Neural progenitor cell (in vitro differentiated cells): ENCODE data around the gene TRAIP. TPM values are rescaled to one million over a fixed set of nuclear protein-coding genes. Genes with fewer than 3 reads are reported as not detected.

Experiments used
- DNase-seq: peaks from one replicate; pipeline ENCODE4 v3.0.0-alpha.2; 2016; ENCODE audit warnings: low spot score
- H2AFZ ChIP-seq: fragments of 200-600 bp; sonication (generic); replicated peaks from 2 replicates; pipeline ENCODE4 v1.6.1; 2016; ENCODE audit warnings: antibody characterized with exemption
- H3F3A ChIP-seq: fragments of 200-600 bp; sonication (generic); 2 replicates; pipeline ENCODE4 v1.6.1; 2016; ENCODE audit warnings: antibody characterized with exemption, low read depth
- H3K27ac ChIP-seq: fragments of 200-600 bp; sonication (generic); 2 replicates; pipeline ENCODE4 v1.5.1; 2016; ENCODE audit warnings: mild to moderate bottlenecking
- H3K27me3 ChIP-seq: fragments of 200-600 bp; sonication (generic); 2 replicates; pipeline ENCODE4 v1.6.1; 2016; ENCODE audit warnings: mild to moderate bottlenecking, moderate library complexity
- H3K36me3 ChIP-seq: fragments of 200-600 bp; sonication (generic); 2 replicates; pipeline ENCODE4 v1.5.1; 2016
- H3K4me1 ChIP-seq: fragments of 200-600 bp; sonication (generic); 2 replicates; pipeline ENCODE4 v1.6.1; 2016; ENCODE audit warnings: mixed run types
- H3K4me2 ChIP-seq: fragments of 200-600 bp; sonication (generic); 2 replicates; pipeline ENCODE4 v1.6.1; 2016
- H3K4me3 ChIP-seq: fragments of 200-600 bp; sonication (generic); 2 replicates; pipeline ENCODE4 v1.5.1; 2016
- H3K79me2 ChIP-seq: fragments of 200-600 bp; sonication (generic); 2 replicates; pipeline ENCODE4 v1.6.1; 2016; ENCODE audit warnings: low read depth
- H3K9ac ChIP-seq: fragments of 200-600 bp; sonication (generic); 2 replicates; pipeline ENCODE4 v1.6.1; 2016
- H3K9me3 ChIP-seq: fragments of 200-600 bp; sonication (generic); 2 replicates; pipeline ENCODE4 v1.5.1; 2016; ENCODE audit warnings: low read depth
- H4K20me1 ChIP-seq: fragments of 200-600 bp; sonication (generic); 2 replicates; pipeline ENCODE4 v1.6.1; 2016; ENCODE audit warnings: low read depth
- H3K27ac Mint-ChIP-seq: 3 replicates; pipeline ENCODE4 v1.8.0; 2021; ENCODE audit warnings: mixed read lengths
- H3K27me3 Mint-ChIP-seq: 2 replicates; pipeline ENCODE4 v1.8.0; 2022; ENCODE audit warnings: low read depth, mild to moderate bottlenecking, inconsistent platforms, moderate library complexity, mixed read lengths; ENCODE audit not compliant: insufficient read depth
- H3K36me3 Mint-ChIP-seq: 3 replicates; pipeline ENCODE4 v1.8.0; 2021; ENCODE audit warnings: mixed read lengths
- H3K4me1 Mint-ChIP-seq: 3 replicates; pipeline ENCODE4 v1.8.0; 2021; ENCODE audit warnings: mixed read lengths
- H3K4me3 Mint-ChIP-seq: 3 replicates; pipeline ENCODE4 v1.8.0; 2021; ENCODE audit warnings: mild to moderate bottlenecking, moderate library complexity, mixed read lengths
- H3K9me3 Mint-ChIP-seq: 3 replicates; pipeline ENCODE4 v1.8.0; 2020; ENCODE audit warnings: mixed read lengths
- EZH2 ChIP-seq: fragments of 200-600 bp; sonication (generic); IDR thresholded peaks from 2 replicates; pipeline ENCODE4 v1.6.1; 2017; ENCODE audit warnings: antibody characterized with exemption, mild to moderate bottlenecking, moderate library complexity
- EZH2phosphoT487 ChIP-seq: fragments of 200-600 bp; sonication (generic); IDR thresholded peaks from 2 replicates; pipeline ENCODE4 v1.6.1; 2017; ENCODE audit warnings: antibody characterized with exemption
- total RNA-seq: library from RNA; depleted of rRNA; stranded (reverse); fragments of >200 nt; gene quantifications from 2 replicates; pipeline ENCODE4 v1.2.3, GENCODE V29; 2015; ENCODE audit warnings: low replicate concordance
- TF ChIP-seq, protein P1 (sequence below): fragments of 200-600 bp; sonication (generic); IDR thresholded peaks from 2 replicates; pipeline ENCODE4 v1.5.1; 2017; ENCODE audit warnings: antibody characterized with exemption, mild to moderate bottlenecking

Gene TRAIP
- total RNA-seq, 1 donor from 2014 or later, result 24.4 TPM

GRCh38 chr3:49899815-49900214 is 43.5 kb upstream of the TRAIP start:
- Histone ChIP-seq H3K4me3 (no peak overlapping the region), H3K4me2 (no peak overlapping the region), H3K27ac (no peak overlapping the region), H2AFZ (no peak overlapping the region), H3F3A (peaks cover 7% of the 10 kb centered on the region), H3K79me2 (no peaks in the 10 kb centered on the region), H3K4me1 (no peaks in the 10 kb centered on the region), H3K9me3 (no peaks in the 10 kb centered on the region), H3K27me3 (peaks cover 6% of the 10 kb centered on the region), H4K20me1 (no peaks in the 10 kb centered on the region), H3K36me3 (no peaks in the 10 kb centered on the region), H3K9ac (no peak overlapping the region)
- peaks cover 9% of the 10 kb centered on the region for H3K27me3 Mint-ChIP-seq
- TF ChIP-seq, protein P1, sequence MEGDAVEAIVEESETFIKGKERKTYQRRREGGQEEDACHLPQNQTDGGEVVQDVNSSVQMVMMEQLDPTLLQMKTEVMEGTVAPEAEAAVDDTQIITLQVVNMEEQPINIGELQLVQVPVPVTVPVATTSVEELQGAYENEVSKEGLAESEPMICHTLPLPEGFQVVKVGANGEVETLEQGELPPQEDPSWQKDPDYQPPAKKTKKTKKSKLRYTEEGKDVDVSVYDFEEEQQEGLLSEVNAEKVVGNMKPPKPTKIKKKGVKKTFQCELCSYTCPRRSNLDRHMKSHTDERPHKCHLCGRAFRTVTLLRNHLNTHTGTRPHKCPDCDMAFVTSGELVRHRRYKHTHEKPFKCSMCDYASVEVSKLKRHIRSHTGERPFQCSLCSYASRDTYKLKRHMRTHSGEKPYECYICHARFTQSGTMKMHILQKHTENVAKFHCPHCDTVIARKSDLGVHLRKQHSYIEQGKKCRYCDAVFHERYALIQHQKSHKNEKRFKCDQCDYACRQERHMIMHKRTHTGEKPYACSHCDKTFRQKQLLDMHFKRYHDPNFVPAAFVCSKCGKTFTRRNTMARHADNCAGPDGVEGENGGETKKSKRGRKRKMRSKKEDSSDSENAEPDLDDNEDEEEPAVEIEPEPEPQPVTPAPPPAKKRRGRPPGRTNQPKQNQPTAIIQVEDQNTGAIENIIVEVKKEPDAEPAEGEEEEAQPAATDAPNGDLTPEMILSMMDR, result peak; percentile 54
- no peak for TF ChIP-seq EZH2
- TF ChIP-seq EZH2phosphoT487, result no peak
- H3K4me3 Mint-ChIP-seq, result no peak overlapping the region
- H3K9me3 Mint-ChIP-seq, result no peaks in the 10 kb centered on the region
- no peak overlapping the region for H3K27ac Mint-ChIP-seq
- H3K36me3 Mint-ChIP-seq, result no peaks in the 10 kb centered on the region
- peaks cover 3% of the 10 kb centered on the region for H3K4me1 Mint-ChIP-seq
- DNase-seq, result peak; percentile 70

DNA sequence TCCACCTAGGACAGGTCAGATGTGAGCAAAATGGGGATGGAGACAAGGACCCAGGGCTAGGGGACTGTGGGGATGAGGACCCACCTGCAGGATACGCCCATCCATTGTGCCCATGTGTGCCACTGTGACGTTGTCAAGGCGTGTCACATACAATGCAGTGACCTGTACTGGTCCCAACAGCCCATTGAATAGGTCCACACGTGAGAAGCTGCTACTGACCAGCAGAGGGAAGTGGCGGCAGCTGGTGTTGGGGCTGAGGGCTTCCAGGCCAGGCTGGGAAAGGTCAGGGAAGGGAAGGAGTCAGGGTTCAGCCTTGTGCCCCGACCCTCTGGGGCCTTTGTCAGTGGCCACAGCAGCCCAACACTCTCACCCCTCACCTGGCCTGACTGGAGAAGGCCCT is 42.6 kb upstream of the TRAIP start:
- Histone ChIP-seq H3K27me3 (peaks cover 6% of the 10 kb centered on the region), H3K4me2 (no peak overlapping the region), H3K79me2 (no peaks in the 10 kb centered on the region), H3K9me3 (no peaks in the 10 kb centered on the region), H3K36me3 (no peaks in the 10 kb centered on the region), H3K4me1 (no peaks in the 10 kb centered on the region), H4K20me1 (no peaks in the 10 kb centered on the region), H3K9ac (no peak overlapping the region), H2AFZ (no peak overlapping the region), H3K27ac (no peak overlapping the region), H3F3A (peaks cover 7% of the 10 kb centered on the region), H3K4me3 (no peak overlapping the region)
- no peaks in the 10 kb centered on the region for H3K36me3 Mint-ChIP-seq
- no peak for DNase-seq
- TF ChIP-seq, protein P1, result no peak
- TF ChIP-seq EZH2 (no peak), EZH2phosphoT487 (no peak)
- H3K9me3 Mint-ChIP-seq, result no peaks in the 10 kb centered on the region
- H3K4me1 Mint-ChIP-seq, result peaks cover 2% of the 10 kb centered on the region
- H3K27me3 Mint-ChIP-seq, result peaks cover 9% of the 10 kb centered on the region
- H3K27ac Mint-ChIP-seq, result no peak overlapping the region
- H3K4me3 Mint-ChIP-seq, result no peak overlapping the region

DNA sequence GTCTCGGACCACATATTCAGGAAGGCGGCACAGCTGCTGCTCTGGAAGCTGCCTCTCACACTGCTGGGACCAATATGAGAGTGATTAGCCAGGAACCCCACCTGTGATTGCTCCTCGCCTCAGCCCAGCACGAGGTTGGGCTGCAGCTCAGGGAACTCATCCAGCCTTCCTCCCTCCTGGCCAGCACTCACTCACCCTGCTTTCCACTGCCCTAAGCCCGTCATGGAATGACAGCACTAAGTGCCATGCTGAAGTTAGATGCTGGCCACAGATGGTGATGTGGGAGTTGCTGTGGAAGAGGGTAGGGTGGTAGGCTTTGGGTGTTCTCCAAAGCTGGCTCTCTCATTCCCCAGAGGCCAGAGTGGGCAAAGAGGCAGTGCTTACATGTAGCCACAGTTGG is 40.0 kb upstream of the TRAIP start:
- peaks cover 11% of the 10 kb centered on the region for H3K27me3 Mint-ChIP-seq
- H3K4me1 Mint-ChIP-seq, result no peaks in the 10 kb centered on the region
- Histone ChIP-seq H3K27ac (no peak overlapping the region), H2AFZ (no peak overlapping the region), H3K4me2 (no peak overlapping the region), H3K36me3 (no peaks in the 10 kb centered on the region), H3K4me3 (no peak overlapping the region), H3K4me1 (no peaks in the 10 kb centered on the region), H4K20me1 (no peaks in the 10 kb centered on the region), H3K27me3 (no peaks in the 10 kb centered on the region), H3K79me2 (no peaks in the 10 kb centered on the region), H3K9ac (no peak overlapping the region), H3K9me3 (no peaks in the 10 kb centered on the region), H3F3A (no peaks in the 10 kb centered on the region)
- no peak overlapping the region for H3K4me3 Mint-ChIP-seq
- TF ChIP-seq, protein P1, result no peak
- TF ChIP-seq EZH2 (no peak), EZH2phosphoT487 (no peak)
- no peaks in the 10 kb centered on the region for H3K9me3 Mint-ChIP-seq
- no peak overlapping the region for H3K27ac Mint-ChIP-seq
- H3K36me3 Mint-ChIP-seq, result no peaks in the 10 kb centered on the region
- DNase-seq, result no peak
